ENCODE measurements around the gene CELF2. TPM values are rescaled to one million over a fixed set of nuclear protein-coding genes. Genes with fewer than 3 reads are reported as not detected.

Gene CELF2
- total RNA-seq, 1 donor from 2014 or later = 54.3 TPM

DNA sequence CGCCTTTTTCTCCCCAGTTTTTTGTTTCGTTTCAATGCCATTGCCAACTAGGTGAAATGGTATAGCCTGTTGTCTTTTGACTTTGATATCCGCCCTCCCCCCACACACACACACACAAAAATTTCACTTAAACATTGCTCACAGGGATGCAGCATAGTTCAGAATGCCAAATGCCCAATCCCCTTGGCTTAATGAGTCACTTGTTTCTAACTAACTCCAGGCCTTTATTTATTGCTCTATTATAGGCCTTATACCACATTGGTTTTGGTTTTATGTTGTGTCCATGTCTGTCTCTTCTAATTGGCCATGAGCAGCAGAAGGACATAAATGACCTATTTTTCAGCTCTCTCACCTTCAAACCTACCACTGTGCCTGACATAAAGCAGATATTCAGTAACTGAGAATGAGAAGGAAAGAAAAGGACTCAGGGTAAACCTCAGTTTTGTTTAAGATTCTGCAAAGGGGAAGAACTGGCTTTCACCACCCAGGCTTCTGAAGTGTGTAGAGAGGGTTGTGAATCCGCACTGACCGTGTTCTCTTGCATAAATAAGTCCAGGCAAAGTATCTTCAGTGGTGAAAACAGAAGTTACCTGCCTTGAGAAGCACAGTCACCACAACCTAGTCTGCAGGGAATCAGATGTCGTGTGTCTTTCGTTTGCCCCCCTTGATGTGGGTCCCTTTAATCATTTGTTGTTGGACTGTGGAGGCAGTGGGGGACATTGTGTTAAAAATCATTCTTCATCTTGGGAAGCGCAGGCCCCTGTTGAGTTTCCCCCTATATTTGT lies 139.8 kb downstream of the CELF2 start:
- no peaks in the 10 kb centered on the region for H3K9me3 ChIP-seq
- no peaks in the 10 kb centered on the region for H3K36me3 ChIP-seq
- no peak overlapping the region for H3K27ac ChIP-seq
- no peak for DNase-seq (ENCODE audit: extremely low spot score in 2 of 2)
- no peaks in the 10 kb centered on the region for H3K4me1 ChIP-seq
- no peak overlapping the region for H3K4me3 ChIP-seq
- intact Hi-C loops (cut with DNase I) = no loop called here
- TF ChIP-seq POLR2A (IDR thresholded peaks at IDR 0.05) (no peak), POLR2AphosphoS5 (IDR thresholded peaks at IDR 0.05; ENCODE audit: insufficient read depth in 1 of 2, low read depth in 1 of 2) (no peak)
- TF ChIP-seq, protein P1, sequence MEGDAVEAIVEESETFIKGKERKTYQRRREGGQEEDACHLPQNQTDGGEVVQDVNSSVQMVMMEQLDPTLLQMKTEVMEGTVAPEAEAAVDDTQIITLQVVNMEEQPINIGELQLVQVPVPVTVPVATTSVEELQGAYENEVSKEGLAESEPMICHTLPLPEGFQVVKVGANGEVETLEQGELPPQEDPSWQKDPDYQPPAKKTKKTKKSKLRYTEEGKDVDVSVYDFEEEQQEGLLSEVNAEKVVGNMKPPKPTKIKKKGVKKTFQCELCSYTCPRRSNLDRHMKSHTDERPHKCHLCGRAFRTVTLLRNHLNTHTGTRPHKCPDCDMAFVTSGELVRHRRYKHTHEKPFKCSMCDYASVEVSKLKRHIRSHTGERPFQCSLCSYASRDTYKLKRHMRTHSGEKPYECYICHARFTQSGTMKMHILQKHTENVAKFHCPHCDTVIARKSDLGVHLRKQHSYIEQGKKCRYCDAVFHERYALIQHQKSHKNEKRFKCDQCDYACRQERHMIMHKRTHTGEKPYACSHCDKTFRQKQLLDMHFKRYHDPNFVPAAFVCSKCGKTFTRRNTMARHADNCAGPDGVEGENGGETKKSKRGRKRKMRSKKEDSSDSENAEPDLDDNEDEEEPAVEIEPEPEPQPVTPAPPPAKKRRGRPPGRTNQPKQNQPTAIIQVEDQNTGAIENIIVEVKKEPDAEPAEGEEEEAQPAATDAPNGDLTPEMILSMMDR (IDR thresholded peaks at IDR 0.05) = no peak
- no peaks in the 10 kb centered on the region for H3K27me3 ChIP-seq

DNA sequence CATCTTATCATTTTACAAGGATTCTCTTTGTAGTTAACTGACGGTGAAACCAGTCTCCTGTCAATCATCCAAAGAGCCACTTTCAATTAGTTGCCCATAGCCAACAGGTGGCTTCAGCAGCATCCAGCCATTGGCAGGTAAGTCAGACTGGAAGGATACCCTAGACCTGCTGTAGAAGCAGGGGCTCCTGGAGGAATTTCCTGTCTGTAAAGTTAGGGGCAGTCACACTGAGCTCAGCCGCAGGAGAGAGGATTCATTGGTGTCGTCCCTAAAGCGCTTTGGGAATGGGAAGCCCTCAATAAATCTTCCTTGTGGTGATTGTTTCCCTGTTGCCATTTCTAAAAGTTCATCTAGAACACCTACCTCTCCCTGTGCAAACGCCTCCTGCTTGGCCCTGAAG lies 140.4 kb downstream of the CELF2 start:
- H3K27me3 ChIP-seq = no peaks in the 10 kb centered on the region
- H3K4me1 ChIP-seq = no peaks in the 10 kb centered on the region
- intact Hi-C loops (cut with DNase I) = no loop called here
- H3K4me3 ChIP-seq = no peak overlapping the region
- H3K27ac ChIP-seq = no peak overlapping the region
- H3K36me3 ChIP-seq = no peaks in the 10 kb centered on the region
- TF ChIP-seq, protein P1 (IDR thresholded peaks at IDR 0.05) = no peak
- TF ChIP-seq POLR2A (IDR thresholded peaks at IDR 0.05) (no peak), POLR2AphosphoS5 (IDR thresholded peaks at IDR 0.05; ENCODE audit: insufficient read depth in 1 of 2, low read depth in 1 of 2) (no peak)
- no peak for DNase-seq (ENCODE audit: extremely low spot score in 2 of 2)
- no peaks in the 10 kb centered on the region for H3K9me3 ChIP-seq

DNA sequence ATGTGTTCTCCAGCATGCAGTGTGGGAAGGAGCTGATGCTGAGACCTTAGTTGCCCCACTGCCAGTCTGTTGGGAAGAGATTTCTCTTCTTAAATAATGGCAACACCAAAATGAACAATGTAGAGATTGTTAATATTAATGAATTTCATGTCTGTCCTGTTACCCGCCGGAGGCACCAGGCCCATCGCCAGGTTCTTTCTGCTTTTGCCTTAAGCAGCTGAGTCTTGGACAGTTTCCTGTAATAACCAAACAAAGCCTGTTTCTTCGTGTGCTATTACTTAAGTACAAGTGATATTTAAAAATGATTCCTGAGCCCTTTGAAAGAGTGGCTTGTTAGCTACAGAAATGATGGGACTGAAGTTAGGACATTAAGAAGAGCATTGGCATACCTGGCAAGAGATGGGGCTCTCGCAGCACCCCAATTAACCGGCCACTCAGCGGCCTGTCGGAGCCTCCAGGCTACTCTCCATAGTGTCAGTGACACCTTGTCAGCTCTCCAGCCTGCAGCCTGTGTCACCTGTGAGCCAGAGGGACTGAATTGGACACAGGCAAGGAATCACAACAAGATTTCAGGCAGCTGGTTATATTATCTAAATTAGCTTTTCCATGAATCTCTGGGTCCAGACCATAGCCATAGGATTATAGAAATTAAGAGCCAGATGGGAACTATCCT lies 142.0 kb downstream of the CELF2 start:
- Histone ChIP-seq H3K27ac (no peak overlapping the region), H3K27me3 (no peaks in the 10 kb centered on the region), H3K4me1 (peaks cover 9% of the 10 kb centered on the region), H3K36me3 (no peaks in the 10 kb centered on the region), H3K9me3 (no peaks in the 10 kb centered on the region), H3K4me3 (no peak overlapping the region)
- intact Hi-C loops (cut with DNase I) = no loop called here
- TF ChIP-seq POLR2A (IDR thresholded peaks at IDR 0.05) (no peak), POLR2AphosphoS5 (IDR thresholded peaks at IDR 0.05; ENCODE audit: insufficient read depth in 1 of 2, low read depth in 1 of 2) (no peak)
- TF ChIP-seq, protein P1 (IDR thresholded peaks at IDR 0.05) = no peak
- DNase-seq (ENCODE audit: extremely low spot score in 2 of 2) = peak in 1 of 2 donors; percentile 67

DNA sequence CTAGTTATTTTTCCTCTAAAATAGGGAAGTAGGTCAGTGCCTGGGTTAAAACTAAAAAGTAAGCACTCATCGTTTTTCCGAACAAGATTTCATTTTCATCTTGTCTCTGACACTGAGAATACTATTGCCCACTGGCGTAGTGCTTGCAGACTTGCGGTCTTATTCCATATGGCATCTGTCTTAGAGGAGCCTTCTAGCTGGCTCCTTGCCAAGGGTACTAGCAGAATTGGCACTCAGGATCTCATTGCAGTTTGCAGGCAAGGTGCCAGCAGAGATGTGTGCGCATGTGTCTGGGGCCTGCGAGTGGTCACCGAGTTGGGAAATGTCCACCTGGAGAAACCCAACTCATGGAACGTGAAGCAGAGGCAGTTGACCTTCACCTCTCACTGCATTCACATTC lies 143.4 kb downstream of the CELF2 start:
- Histone ChIP-seq H3K9me3 (no peaks in the 10 kb centered on the region), H3K4me3 (no peak overlapping the region), H3K36me3 (no peaks in the 10 kb centered on the region), H3K27me3 (no peaks in the 10 kb centered on the region), H3K27ac (no peak overlapping the region), H3K4me1 (peaks cover 17% of the 10 kb centered on the region)
- TF ChIP-seq POLR2AphosphoS5 (IDR thresholded peaks at IDR 0.05; ENCODE audit: insufficient read depth in 1 of 2, low read depth in 1 of 2) (no peak), POLR2A (IDR thresholded peaks at IDR 0.05) (no peak)
- TF ChIP-seq, protein P1 (IDR thresholded peaks at IDR 0.05) = no peak
- intact Hi-C loops (cut with DNase I) = no loop called here
- peak in 1 of 2 donors; percentile 83 for DNase-seq (ENCODE audit: extremely low spot score in 2 of 2)

DNA sequence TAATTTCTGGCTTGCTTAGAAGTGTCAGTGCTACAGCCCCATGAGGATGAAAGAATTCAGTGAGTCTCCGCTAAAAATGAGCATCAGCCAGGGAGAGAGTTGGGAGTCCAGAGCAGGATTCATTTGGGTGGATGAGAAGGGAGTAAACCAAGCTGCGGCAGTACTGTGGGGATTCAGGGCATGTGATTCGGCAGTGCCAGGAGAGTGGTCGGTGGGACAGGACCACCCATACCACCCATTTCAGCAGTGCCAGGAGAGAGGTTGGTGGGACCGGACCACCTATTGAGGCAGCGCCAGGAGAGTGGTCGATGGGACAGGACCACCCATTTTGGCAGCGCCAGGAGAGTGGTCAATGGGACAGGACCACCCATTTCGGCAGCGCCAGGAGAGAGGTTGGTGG lies 144.2 kb downstream of the CELF2 start:
- intact Hi-C loops (cut with DNase I) = no loop called here
- H3K4me1 ChIP-seq = peaks cover 20% of the 10 kb centered on the region

More for the DNA sequence above, 144.2 kb downstream of the CELF2 start:
- H3K9me3 ChIP-seq = no peaks in the 10 kb centered on the region
- H3K27me3 ChIP-seq = no peaks in the 10 kb centered on the region
- TF ChIP-seq POLR2AphosphoS5 (IDR thresholded peaks at IDR 0.05; ENCODE audit: insufficient read depth in 1 of 2, low read depth in 1 of 2) = no peak
- TF ChIP-seq, protein P1 (IDR thresholded peaks at IDR 0.05) = no peak
- TF ChIP-seq POLR2A (IDR thresholded peaks at IDR 0.05) = no peak
- DNase-seq (ENCODE audit: extremely low spot score in 2 of 2) = peak in 1 of 2 donors; percentile 52
- H3K4me3 ChIP-seq = no peak overlapping the region
- H3K27ac ChIP-seq = peak overlapping the region; percentile 22
- no peaks in the 10 kb centered on the region for H3K36me3 ChIP-seq

Data from vagina (tissue), 2 donors.